KBM-7 (cell line): ENCODE results near the gene BAHD1.
A peak's percentile ranks its signal among the peaks of the same experiment; 100 is the strongest.

Experiments
- DNase-seq: peaks from one replicate; pipeline ENCODE4 v3.0.0-alpha.2; 2015
- in situ Hi-C: fragments of 300-500 bp; cut with MboI; formaldehyde crosslinking; loops from 2 replicates; pipeline ENCODE4 v1.14.3; 2020; ENCODE audit warnings: low sequenced_read_pairs, low pct_unique_long_range_greater_than_20kb, mixed read lengths

Gene BAHD1

DNA sequence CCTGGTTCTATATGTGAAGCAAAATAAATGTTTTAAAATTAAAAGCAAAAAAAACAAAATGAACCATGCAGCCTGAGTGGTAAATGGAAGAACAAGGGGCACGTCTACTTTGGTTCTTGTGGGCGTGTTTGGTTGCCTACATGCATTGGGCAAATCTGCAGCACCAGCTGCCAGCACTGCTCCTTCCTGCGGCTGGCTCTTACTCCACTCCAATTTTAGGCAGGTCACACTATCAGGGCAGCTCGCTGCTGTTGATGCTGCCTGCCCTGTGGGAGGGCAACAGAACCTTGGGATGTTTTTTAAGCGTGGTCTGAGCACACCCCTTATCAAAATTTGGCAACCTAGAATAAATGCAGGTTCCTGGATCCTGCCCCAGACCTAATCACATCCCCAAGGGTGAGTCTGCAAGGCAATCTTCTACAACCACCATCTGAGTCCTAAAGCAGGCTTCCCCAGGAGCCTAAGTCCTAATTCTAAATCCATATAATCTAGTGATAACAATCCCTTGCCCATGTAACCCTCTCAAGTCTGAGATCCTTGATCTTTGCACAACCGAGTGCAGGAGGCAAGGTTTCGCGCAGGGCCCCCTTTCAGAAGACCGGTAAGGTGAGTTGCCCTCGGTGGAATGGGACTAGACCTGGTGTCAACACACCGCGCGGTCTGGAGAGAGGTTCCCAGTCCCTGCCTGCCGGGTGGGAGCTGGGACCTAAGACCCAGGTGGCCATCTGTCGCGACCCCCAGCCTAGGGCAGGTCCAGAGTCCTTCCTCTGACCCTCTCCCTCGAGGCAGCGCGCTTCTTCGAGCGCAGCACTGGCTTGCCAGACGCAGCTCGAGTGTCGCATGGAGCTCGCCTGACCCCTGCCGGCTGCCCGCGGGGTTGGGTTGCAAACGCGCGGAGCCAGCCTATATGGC lies 19.3 kb upstream of the BAHD1 start:
- in situ Hi-C loops, result no loop called here
- peak; percentile 84 for DNase-seq

DNA sequence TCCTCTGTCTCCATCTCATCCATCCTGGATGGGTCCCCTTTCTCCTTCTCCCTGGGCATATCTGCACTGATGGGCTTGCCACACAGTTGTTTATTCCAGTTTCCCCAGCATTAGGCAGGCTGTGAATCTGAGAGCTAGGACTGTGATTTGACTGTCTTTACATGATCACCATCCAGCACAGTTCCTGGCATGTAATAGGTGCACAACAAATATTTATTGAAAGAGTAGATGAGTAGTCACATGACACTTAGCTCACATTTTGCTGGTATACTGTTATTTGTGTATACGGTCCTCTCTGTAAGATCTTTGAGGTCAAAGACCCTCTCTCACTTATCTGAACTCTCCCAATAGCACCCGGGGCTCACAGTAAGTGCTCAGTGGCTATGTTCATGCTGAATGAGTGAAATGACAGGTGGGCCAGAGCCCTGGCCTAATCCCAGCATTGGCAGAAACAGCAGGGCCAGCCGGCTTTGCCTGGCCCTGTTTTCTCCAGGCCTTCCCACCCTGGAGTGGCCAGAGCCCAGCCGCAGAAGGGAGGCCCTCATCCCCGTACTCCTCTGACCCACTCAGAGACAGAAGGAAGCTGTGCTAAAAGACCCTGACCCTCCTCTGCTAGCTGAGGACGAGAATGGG lies 16.2 kb upstream of the BAHD1 start:
- in situ Hi-C loops, result no loop called here

DNA sequence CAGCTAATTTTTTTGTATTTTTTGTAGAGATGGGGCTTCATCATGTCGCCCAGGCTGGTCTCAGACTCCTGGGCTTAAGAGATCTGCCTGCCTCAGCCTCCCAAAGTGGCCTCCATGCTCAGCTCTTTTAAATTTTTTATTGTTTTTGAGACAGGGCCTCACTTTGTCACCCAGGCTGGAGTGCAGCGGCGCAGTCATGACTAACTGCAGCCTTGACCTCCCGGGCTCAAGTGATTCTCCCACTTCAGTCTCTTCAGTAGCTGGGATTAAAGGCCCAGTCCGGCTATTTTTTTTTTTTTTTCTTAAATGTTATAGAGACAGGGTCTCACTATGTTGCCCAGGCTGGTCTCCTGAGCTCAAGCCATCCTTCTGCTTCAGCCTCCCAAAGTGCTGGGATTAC lies 15.1 kb upstream of the BAHD1 start:
- in situ Hi-C loops, result no loop called here

More for the DNA sequence above, 16.2 kb upstream of the BAHD1 start:
- no peak for DNase-seq

DNA sequence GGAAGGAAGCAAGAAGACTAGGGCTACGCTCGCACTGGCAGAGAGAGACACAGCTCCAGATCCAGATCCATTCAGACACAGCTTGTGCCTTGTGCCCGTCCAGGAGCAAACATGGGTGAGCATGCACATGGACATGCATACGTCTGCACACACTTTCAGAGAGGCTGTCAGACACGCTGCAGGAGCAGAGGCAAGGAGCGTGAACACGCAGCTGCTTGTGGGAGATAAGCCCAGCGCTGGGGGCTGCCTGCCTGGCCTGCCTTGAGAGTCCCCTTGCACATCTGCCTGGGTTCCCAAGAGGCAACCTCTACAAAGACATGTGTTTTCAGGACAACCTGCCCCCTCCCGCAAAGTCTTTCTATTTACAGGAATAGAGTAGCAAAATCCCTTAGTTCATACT lies 13.6 kb upstream of the BAHD1 start:
- in situ Hi-C loops, result no loop called here
- DNase-seq, result no peak

More for the DNA sequence above, 15.1 kb upstream of the BAHD1 start:
- DNase-seq, result no peak

DNA sequence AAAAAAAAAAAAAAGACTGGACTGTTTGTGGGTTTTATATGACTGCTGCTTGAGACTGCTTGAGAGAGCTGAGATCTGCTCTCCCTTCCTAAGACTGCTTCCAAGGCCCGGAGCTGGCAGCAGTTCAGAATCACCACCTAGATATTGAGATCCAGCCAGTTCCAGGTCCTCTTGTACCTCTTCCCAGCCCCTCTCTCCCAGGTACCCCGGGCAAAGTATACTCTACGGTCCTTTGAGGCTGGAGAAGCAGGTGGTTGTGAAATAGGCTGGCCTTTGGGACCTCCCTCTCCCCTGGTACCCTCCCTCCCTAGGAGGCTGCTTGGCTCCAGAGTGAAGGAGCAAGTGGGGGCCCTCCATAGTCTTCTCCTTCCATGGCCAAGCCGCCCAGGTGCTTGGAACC lies 12.6 kb upstream of the BAHD1 start:
- in situ Hi-C loops, result no loop called here
- DNase-seq, result no peak

DNA sequence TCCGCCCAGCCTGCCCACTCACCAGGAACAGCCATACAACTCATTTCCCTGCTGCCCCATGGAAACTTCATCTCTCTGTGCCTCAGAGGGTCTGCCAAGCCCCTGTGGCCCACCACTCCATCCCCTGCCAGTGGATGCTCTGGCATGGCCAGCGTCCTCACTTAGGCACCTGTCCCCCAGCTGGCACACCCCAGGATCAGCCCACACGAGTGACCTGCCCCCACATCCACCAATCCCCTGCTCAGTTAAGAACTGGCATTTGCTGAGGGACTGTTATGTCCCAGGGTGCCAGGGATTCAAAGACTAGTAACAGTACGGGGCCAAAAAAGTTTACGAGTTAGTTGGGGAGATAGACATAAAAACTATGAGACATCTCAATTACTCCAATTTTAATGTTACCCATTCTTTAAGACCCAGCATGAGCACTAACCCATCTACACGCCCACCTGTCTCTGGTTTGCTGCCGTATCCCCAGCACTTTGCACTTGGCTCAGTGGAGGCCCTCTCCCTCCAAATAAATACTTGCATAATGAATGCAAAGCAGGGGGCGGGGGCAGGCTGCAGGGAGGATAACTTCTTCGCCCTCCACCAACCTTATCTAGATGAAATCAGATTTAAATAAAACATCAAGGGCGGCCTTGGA lies 11.6 kb upstream of the BAHD1 start:
- DNase-seq, result no peak
- in situ Hi-C loops, result no loop called here

DNA sequence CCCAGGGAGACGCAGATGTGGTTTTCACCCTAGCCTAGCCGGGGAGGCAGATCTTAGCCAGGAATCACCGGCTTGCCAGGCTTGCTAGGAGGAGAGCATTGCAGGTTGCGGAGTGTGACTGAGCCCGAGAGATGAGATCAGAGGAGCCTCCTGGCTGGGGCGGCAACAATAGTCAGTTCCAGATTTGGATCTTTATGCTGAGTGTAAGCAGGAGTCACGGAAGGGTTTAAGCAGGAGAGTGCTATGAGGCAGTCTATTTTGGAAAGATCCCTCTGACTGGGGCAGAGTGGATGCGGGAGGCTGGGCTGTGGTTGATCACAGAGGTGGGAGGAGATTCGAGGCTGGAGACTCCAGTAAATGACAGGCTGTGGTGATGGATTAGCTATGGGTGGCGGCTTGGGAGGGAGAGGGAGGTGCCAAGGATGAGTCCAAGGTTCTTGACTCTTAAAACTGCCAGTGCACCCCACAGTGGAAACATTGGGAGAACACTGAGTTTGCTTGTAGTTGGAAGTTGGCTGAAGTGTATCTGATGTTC lies 10.4 kb upstream of the BAHD1 start:
- DNase-seq, result peak; percentile 62
- in situ Hi-C loops, result no loop called here

DNA sequence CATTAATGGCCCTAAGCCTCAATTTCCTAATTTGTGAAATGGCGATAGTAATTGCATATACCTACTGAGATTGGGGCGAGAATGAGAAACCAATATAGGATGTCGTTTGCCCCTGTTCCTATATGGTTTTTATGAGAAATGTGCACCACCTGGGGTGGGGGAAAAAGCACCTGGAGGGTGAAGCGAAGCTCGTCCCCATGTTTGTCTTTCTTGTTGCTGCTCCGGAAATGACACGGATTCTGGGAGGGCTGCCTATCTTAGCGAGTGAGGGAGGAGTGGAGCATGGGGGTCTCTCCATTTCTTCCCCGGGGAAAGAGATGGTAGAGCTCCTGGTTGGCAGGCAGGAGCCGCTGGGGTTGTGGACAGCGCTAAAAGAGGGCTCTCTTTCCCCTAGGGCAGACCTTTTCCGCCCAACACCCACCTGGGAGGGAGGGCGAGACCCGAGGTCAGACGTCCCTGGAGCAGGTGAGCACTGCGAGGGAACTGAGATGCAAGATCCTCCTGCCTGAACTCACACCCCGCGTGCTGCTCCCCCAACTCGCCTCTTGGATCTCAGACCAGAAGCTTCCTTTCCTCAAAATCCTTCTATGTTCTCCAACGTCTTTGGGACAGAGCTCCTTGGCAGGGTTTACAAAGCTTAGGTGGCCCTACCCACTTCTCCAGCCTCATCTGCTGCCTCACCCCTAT lies 5.6 kb upstream of the BAHD1 start:
- in situ Hi-C loops, result no loop called here
- no peak for DNase-seq

DNA sequence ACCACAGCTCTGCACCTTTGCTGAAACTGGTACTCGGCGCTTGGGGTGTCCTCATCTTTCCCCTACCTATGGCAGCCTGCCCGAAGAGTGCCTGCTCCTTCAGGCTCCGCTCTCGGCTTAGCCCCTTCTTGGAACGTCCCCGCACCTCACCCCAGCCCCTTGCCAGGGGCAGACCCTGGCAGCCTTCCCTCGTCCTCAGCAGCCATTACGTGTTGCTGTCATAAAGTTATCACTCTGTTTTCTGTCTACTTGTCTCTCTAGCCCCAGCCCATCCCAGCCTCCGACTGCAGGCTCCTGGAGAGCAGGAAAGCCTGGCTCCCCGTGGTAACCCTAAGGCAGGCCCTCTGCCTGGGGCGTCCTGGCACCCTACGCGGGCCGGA lies 5.1 kb upstream of the BAHD1 start:
- in situ Hi-C loops, result no loop called here
- no peak for DNase-seq

DNA sequence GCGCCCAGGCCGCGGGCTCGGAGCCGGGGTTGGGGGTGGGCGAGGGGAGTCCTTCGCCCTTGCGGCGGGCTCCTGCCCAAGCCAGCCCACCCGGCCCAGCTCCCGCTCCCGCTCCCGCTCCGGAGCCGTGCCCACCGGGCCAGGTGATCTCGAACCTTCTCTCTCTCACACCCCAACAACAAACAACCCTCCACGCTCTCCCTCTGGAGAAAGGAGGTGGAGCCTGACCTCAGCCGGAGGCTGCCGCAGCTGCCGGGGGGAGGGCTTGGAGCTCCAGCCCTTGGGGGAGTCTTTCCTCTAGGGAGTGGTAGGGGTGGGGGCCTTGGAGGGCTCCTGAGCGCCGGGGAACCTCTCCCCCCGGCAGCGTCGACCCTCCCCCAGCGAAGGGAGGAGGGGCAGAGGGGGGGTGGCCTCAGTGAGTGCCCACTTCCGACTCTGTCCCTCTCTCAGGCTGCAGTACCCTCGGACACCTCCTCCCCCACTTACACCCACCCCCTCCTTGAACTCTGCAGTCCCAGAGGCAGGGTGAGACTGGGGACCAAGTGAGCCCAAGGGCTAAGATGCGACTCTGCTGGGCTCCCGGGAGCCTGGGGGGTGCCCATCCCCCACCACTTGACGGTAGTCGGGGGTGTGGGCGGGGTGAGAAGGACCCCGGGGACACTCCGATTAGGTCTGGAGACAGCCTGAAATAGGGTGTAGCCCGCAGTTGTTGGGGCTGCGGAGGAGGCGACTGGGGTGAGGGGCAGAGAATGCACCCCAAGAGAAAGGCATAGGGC lies 4.4 kb upstream of the BAHD1 start:
- in situ Hi-C loops, result no loop called here
- DNase-seq, result no peak

DNA sequence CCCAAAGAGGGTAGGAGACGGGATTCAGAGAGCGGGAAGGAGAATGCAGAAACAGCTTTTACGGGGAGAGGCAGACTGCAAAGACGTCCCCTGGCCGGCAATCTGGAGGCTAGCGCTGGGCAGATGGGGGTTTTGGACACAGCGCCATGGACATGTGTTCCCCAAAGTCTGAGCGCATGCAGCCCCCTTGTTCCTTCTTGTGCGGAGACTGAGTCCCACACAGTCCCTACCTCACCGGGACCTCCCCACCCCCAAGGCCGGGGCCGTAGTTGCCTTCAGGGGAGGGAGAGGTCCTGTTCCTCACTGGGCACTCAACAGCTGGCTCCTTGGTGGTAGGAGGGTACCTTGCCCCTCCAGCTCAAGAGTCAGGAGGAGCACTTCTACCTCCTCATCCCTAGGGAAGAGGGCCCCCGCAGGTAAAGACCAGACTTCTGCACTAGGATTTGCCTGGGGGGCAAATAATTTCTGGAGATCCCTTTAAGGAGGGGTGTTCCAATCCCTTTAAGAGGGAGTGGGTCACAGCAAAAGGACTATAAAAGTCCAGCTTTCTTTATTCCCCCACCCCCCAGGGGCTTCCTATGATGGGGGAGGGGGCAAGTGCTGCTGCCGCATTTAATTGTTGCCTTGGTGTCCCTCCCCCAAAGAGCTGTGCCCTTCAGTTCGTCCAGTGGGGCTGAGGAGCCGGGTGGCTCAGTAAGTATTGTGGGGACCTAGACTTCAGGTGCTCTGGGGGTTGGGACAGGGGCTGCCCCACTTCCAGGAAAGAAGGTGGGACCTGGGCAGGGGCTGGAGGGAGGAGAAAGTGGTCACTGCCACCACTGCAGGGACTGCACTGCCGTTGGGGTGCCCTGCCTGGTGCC lies 3.6 kb upstream of the BAHD1 start:
- no peak for DNase-seq

DNA sequence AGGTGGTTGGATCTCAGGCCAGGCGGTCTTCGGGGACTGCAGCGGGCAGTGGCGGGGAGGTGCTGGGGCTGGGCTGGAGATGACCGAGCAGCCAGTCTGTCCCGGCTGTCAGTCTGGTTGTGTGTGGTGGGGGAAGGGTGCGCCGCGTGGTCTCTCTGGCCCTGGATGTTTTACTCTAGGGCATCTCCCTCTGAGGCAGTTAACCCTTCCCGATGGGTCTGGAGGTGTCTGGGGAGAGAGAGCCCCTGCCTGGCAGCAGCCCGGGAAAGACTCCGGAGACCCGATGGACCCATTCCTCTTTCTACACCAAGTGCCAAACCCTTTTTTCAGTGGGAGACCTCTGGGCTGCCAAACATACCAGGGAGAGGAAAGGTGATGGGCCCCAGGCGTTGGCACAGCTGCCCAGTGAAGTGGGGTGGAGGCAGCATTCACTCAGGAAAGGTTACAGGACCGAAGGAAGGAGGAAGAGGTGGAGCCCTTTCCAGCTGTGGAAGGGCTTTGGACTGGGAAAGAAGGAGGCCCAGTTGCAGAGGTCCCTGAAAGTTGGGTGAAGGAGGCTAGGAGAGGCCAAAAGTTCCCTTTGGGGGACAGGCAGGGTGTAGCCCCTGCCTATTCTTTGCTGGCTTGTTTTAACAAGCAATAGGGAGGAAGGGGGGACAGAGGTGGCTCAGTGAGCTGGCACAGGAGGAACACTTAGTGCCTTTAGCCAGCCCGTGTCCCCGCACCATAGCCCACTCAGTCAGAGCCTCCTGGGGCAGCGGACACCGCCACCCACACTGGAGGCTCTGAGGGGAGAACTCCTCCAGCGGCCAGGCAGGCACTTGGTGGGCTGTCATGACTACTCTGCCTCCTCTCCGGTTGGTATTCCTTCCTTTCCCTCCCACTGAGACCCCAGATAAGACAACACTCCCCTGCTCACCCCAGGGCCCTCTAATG lies 2.7 kb upstream of the BAHD1 start:
- DNase-seq, result no peak
- in situ Hi-C loops, result no loop called here

More for the DNA sequence above, 3.6 kb upstream of the BAHD1 start:
- in situ Hi-C loops, result no loop called here

DNA sequence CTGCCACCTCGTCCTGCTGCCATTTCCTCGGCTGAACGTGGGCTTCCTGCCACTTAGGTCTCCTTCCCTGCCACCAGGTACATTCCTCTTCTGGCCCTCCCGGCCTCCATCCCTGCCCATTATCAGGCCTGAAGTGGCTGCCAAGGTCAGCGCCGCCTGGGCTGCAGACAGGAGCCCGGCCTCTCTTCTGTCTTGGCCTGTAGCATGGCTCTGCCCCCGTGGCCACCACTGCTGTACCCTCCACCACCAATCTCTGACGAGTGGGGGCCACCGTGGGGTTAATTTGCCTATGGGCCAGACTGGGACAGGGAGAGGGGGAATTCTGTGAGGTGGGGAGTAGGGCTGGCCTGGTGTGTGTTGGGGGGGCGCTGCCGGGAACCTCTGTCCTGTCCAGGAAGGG lies 2.0 kb upstream of the BAHD1 start:
- DNase-seq, result no peak
- in situ Hi-C loops, result no loop called here

DNA sequence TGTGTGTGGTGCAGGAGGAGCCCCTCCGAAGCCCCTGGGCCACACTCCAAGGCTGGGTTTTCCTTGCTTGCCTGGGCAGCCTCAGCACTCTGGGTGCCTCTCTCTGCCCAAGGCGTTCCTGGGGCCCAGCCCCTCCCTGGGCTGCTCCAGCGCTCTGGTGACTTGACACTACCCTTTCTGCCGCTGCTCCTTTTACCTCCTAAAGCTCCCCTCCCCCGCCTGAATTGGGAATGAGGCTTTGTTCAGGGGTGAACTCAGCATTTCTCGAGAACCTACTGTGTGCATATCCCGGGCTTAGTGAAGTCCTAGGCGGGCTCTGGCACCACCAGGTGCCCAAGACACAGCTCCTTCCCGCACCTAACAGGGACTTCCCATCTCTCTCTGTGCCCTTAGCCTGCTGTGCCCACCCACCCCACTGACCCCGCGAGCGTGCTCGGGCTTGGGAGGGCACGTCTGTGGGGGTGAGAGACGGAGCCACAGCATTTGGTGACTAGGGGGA lies 1.2 kb upstream of the BAHD1 start:
- in situ Hi-C loops, result no loop called here
- no peak for DNase-seq

DNA sequence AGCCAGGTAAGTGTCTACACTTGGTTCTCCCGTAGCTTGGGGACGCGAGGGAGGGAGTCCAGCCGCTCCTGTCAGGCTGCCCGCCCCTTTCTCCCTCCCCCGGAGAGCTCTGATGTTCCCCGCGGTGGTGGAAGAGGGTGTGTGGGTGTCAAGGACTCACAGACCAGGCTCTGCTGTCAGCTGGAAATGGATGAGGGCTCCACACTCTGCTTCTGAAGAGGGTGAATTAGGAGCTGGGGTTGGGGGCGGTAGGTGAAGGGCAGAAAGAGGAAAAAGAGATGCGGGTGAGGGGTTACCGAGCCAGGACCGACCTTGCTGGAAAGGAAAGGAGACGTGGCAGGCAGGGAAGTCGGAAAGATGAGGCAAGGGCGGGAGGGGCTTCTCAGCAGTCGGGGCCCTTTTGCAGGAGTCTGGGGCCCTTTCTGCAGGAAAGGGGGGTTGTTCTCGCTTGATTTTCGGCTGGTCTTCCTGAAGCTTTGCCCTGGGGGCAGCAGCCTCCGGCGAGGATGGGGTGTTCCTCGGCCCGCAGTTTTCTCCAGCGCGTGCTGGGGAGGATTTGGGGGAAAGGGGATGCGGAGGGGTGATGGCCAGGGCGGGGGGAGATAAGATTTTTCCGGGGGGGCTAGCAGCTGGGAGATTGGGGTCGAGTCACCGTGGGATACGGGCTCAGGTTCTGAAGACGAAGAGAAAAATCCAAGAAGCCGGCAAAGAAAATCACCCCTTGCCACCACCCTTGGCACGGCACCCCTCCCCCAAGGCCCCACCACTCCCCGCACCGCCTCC lies 602 bp upstream of the BAHD1 start:
- DNase-seq, result no peak
- in situ Hi-C loops, result no loop called here
